HCT116 (cell line): ENCODE measurements around the gene MTHFD2. TPM values are rescaled to one million over a fixed set of nuclear protein-coding genes. Genes with fewer than 3 reads are reported as not detected.

Source experiments
- ATAC-seq: fragments of 200-7000 bp; cut with Tn5 transposase; 2 replicates; pipeline ENCODE4 v1.9.1; 2020; ENCODE audit warnings: mild to moderate bottlenecking, moderate library complexity
- BruUV-seq: library from RNA; stranded (reverse); fragments of 400-500 nt; replicated peaks from 2 replicates; lab custom pipeline; 2021; lab: Mats Ljungman, UMichigan
- CTCF ChIA-PET: fragments of 300-600 bp; sonication (Branson Sonifier 250); formaldehyde crosslinking; loops from one replicate; lab custom pipeline; 2021; ENCODE audit warnings: antibody characterized with exemption; lab: Charles Lee
- POLR2A ChIA-PET: fragments of 300-600, 350-600 bp; sonication (Branson Sonifier 250); formaldehyde crosslinking; loops from one replicate; lab custom pipeline; 2021; ENCODE audit warnings: antibody characterized with exemption; lab: Charles Lee
- RAD21 ChIA-PET, 2 experiments: fragments of 300-600 bp; sonication (Branson Sonifier 250); formaldehyde crosslinking; loops; one replicate each; lab custom pipeline; 2023; ENCODE audit warnings: low total read pairs in 2 of 2; ENCODE audit not compliant: uncharacterized antibody in 2 of 2, unreplicated experiment in 2 of 2, low non-redundant PET in 1 of 2; lab: Charles Lee
- DNase-seq: peaks from one replicate; pipeline ENCODE4 v3.0.0-alpha.2; 2010; ENCODE audit warnings: low read depth, low spot score
- H2AFZ ChIP-seq: fragments of 200-600 bp; shearing (Covaris generic), sonication (generic); 2 replicates; pipeline ENCODE4 v1.6.1; 2017; ENCODE audit warnings: low read depth, mixed run types, mixed read lengths, antibody characterized with exemption, low read length; ENCODE audit not compliant: poor library complexity, severe bottlenecking
- H3K27ac ChIP-seq: 2 replicates; pipeline ENCODE4 v1.5.1; 2012; ENCODE audit warnings: low read depth, low read length
- H3K27me3 ChIP-seq: fragments of 200-600 bp; sonication (generic); 2 replicates; pipeline ENCODE4 v1.6.1; 2016; ENCODE audit warnings: mixed run types, low read length, mixed read lengths; ENCODE audit not compliant: insufficient read depth
- H3K36me3 ChIP-seq, 2 experiments: fragments of 200-500 bp in 1 of 2; fragments of 200-600 bp in 1 of 2; sonication (Bioruptor generic) in 1 of 2; sonication (generic) in 1 of 2; 2 replicates each; pipeline versions ENCODE4 v1.5.1 to v1.6.1; 2014 to 2016; ENCODE audit warnings: low read length in 2 of 2, inconsistent platforms in 1 of 2, mixed read lengths in 1 of 2, mixed run types in 1 of 2; ENCODE audit not compliant: insufficient read depth in 2 of 2, control insufficient read depth in 1 of 2
- H3K4me1 ChIP-seq, 2 experiments: fragments of 200-600 bp in 1 of 2; sonication (generic) in 1 of 2; 2 replicates each; pipeline versions ENCODE4 v1.5.1 to v1.6.1; 2012 to 2017; ENCODE audit warnings: low read length in 2 of 2, inconsistent platforms in 1 of 2, mild to moderate bottlenecking in 1 of 2, mixed read lengths in 1 of 2, mixed run types in 1 of 2, moderate library complexity in 1 of 2; ENCODE audit not compliant: insufficient read depth in 2 of 2, control insufficient read depth in 1 of 2
- H3K4me2 ChIP-seq: fragments of 200-600 bp; sonication (generic); 2 replicates; pipeline ENCODE4 v1.6.1; 2017; ENCODE audit warnings: mixed run types, low read length, mixed read lengths
- H3K4me3 ChIP-seq, 2 experiments: fragments of 200-600 bp in 1 of 2; sonication (generic) in 1 of 2; replicated peaks in 1 of 2; 2 replicates each; pipeline ENCODE4 v1.5.1; 2011 to 2016; ENCODE audit warnings: low read length in 2 of 2, control low read depth in 1 of 2, low read depth in 1 of 2, mild to moderate bottlenecking in 1 of 2, mixed read lengths in 1 of 2, mixed run types in 1 of 2
- H3K79me2 ChIP-seq: fragments of 200-600 bp; sonication (generic); 2 replicates; pipeline ENCODE4 v1.6.1; 2017; ENCODE audit warnings: mild to moderate bottlenecking, mixed run types, low read length, moderate library complexity, mixed read lengths; ENCODE audit not compliant: insufficient read depth
- H3K9ac ChIP-seq: fragments of 200-600 bp; sonication (generic); 2 replicates; pipeline ENCODE4 v1.6.1; 2016; ENCODE audit warnings: low read length, mixed read lengths
- H3K9me2 ChIP-seq: fragments of 200-600 bp; sonication (generic), shearing (Covaris generic); 2 replicates; pipeline ENCODE4 v1.6.1; 2017; ENCODE audit warnings: mixed run types, mild to moderate bottlenecking, moderate library complexity; ENCODE audit not compliant: insufficient read depth
- H3K9me3 ChIP-seq, 2 experiments: fragments of 200-500 bp in 1 of 2; fragments of 200-600 bp in 1 of 2; sonication (Bioruptor generic) in 1 of 2; sonication (generic) in 1 of 2; 2 replicates each; pipeline ENCODE4 v1.6.1; 2014 to 2017; ENCODE audit warnings: low read length in 2 of 2, mixed read lengths in 2 of 2, inconsistent platforms in 1 of 2, low read depth in 1 of 2, mild to moderate bottlenecking in 1 of 2, mixed run types in 1 of 2, moderate library complexity in 1 of 2; ENCODE audit not compliant: control insufficient read depth in 1 of 2, insufficient read depth in 1 of 2
- H4K20me1 ChIP-seq: fragments of 200-600 bp; sonication (generic), shearing (Covaris generic); 2 replicates; pipeline ENCODE4 v1.6.1; 2017; ENCODE audit warnings: mixed run types, mild to moderate bottlenecking, moderate library complexity; ENCODE audit not compliant: insufficient read depth
- CBX3 ChIP-seq: IDR thresholded peaks from 2 replicates; pipeline ENCODE4 v1.6.1; 2012; ENCODE audit warnings: low read depth
- CTCF ChIP-seq, 3 experiments: fragments of 200-600 bp in 1 of 3; sonication (generic) in 1 of 3; IDR thresholded peaks in 2 of 3; conservative IDR thresholded peaks in 1 of 3; 2 replicates each; pipeline ENCODE4 v1.5.1; 2012 to 2017; ENCODE audit warnings: low read depth in 2 of 3, low read length in 2 of 3, antibody characterized with exemption in 1 of 3, borderline replicate concordance in 1 of 3, control low read depth in 1 of 3, mild to moderate bottlenecking in 1 of 3, mixed read lengths in 1 of 3, mixed run types in 1 of 3, moderate library complexity in 1 of 3; ENCODE audit not compliant: insufficient read depth in 1 of 3
- EZH2 ChIP-seq: fragments of 200-600 bp; sonication (generic); IDR thresholded peaks from 2 replicates; pipeline ENCODE4 v1.6.1; 2017; ENCODE audit warnings: antibody characterized with exemption, mixed run types
- RAD21 ChIP-seq: IDR thresholded peaks from 2 replicates; pipeline ENCODE4 v1.6.1; 2012; ENCODE audit warnings: low read depth, mild to moderate bottlenecking
- TCF7L2 ChIP-seq: IDR thresholded peaks from 2 replicates; pipeline ENCODE4 v1.7.0; 2011; ENCODE audit warnings: borderline replicate concordance, inconsistent platforms; ENCODE audit not compliant: insufficient read depth, insufficient read length; ENCODE audit errors: extremely low read depth
- YY1 ChIP-seq: IDR thresholded peaks from 2 replicates; pipeline ENCODE4 v1.6.1; 2011; ENCODE audit warnings: low read length, low read depth, moderate library complexity, mild to moderate bottlenecking; ENCODE audit not compliant: insufficient replicate concordance; ENCODE audit errors: extremely low read depth
- ZBTB33 ChIP-seq: IDR thresholded peaks from 2 replicates; pipeline ENCODE4 v1.6.1; 2011; ENCODE audit warnings: mild to moderate bottlenecking, low read length, moderate library complexity; ENCODE audit not compliant: insufficient replicate concordance; ENCODE audit errors: extremely low read depth
- ZNF274 ChIP-seq: fragments of 200-500 bp; sonication (Bioruptor generic); IDR thresholded peaks from 2 replicates; pipeline ENCODE4 v1.6.1; 2014; ENCODE audit warnings: mild to moderate bottlenecking, low read depth, low read length, inconsistent platforms
- intact Hi-C: fragments of 100-400 bp; cut with micrococcal nuclease; formaldehyde crosslinking; loops from 2 replicates; pipeline ENCODE4 v1.10.0; 2022
- total RNA-seq: library from RNA; stranded (reverse); gene quantifications from one replicate; pipeline ENCODE4 v1.2.1, GENCODE V29; 2021; ENCODE audit not compliant: unreplicated experiment

The MTHFD2 gene
- total RNA-seq, 1 experiment from 2014 or later: 445 TPM

- no peaks in the 10 kb centered on the region for H3K27me3 ChIP-seq
- H2AFZ ChIP-seq: no peak overlapping the region
- BruUV-seq: no TSS peak
- no peaks in the 10 kb centered on the region for H3K9me3 ChIP-seq
- no peak overlapping the region for H3K4me3 ChIP-seq
- H3K27ac ChIP-seq: no peak overlapping the region
- H3K4me2 ChIP-seq: no peak overlapping the region
- H4K20me1 ChIP-seq: peaks cover 30% of the 10 kb centered on the region; the same call in 1 of the 2 replicates
- no peaks in the 10 kb centered on the region for H3K9me2 ChIP-seq
- ChIA-PET RAD21 (no interaction called here), CTCF (no interaction called here), POLR2A (interaction anchor here (1.1 kb wide), 1 partner anchor 14 kb away, joined by 4 read pairs; no protein-coding TSS in a partner anchor)
- intact Hi-C loops: no loop called here
- no peak overlapping the region for H3K9ac ChIP-seq
- DNase-seq: no peak
- H3K79me2 ChIP-seq: peaks cover 96% of the 10 kb centered on the region
- ATAC-seq: no peak
- H3K4me1 ChIP-seq: peaks cover 19 to 21% of the 10 kb centered on the region in 2 experiments
- peaks cover 31 to 45% of the 10 kb centered on the region in 2 experiments for H3K36me3 ChIP-seq
- no peak for TF ChIP-seq TCF7L2
- TF ChIP-seq CBX3: no peak
- TF ChIP-seq CTCF (IDR thresholded peaks at IDR 0.05 in 2 of 3, conservative IDR thresholded peaks at IDR 0.05 in 1 of 3; ENCODE audit: borderline replicate concordance in 1 of 3, insufficient read depth in 1 of 3, low read depth in 2 of 3, low read length in 2 of 3): no peak
- TF ChIP-seq RAD21: no peak
- no peak for TF ChIP-seq YY1
- TF ChIP-seq ZNF274: no peak
- TF ChIP-seq EZH2: no peak
- no peak for TF ChIP-seq ZBTB33
These were observed 6.0 kb downstream of the MTHFD2 start for GRCh38 chr2:74204436-74204835.
